HS-27A (cell line): ENCODE results near the gene CELF5.

ENCODE experiments used
- DNase-seq: peaks from one replicate; pipeline ENCODE4 v3.0.0-alpha.2; 2012; ENCODE audit warnings: low read depth, missing footprints

The CELF5 gene

GRCh38 chr19:3344608-3345598, 120.4 kb downstream of the CELF5 start:
- DNase-seq = no peak

- DNase-seq = no peak
Observed at GRCh38 chr19:3345850-3346460, 121.5 kb downstream of the CELF5 start.
